SK-MEL-5 (cell line): ENCODE measurements around the gene ECPAS. TPM values are rescaled to one million over a fixed set of nuclear protein-coding genes. Genes with fewer than 3 reads are reported as not detected.

Experiments
- small RNA-seq, 2 experiments: library from RNA; depleted of rRNA; stranded (forward); fragments of <200 nt; gene quantifications; one replicate each; pipeline ENCODE3, GENCODE V24; 2014
- total RNA-seq: library from RNA; depleted of rRNA; stranded (reverse); fragments of >200 nt; shearing (Covaris generic); gene quantifications from 2 replicates; pipeline ENCODE4 v1.2.3, GENCODE V29; 2014; rRNA removed

The ECPAS gene
- total RNA-seq, 1 experiment from 2014 or later, result 54.1 TPM

Small RNA genes within 50 kb of the gene (small RNA-seq; reads per million reads assigned to genes)
- gene RNA5SP294, result 0 reads per million in 2 experiments

Other genes with a start within 250 kb of the ECPAS start
- gene OR2K2, start 154.2 kb downstream of the ECPAS start, total RNA-seq, result not detected in 2 replicates
- gene ZNF483, start 40.8 kb upstream of the ECPAS start, total RNA-seq, result 4.2 and 5.3 TPM in 2 replicates
- 28.8 and 29.2 TPM in 2 replicates for gene PTGR1, start 115.3 kb upstream of the ECPAS start, total RNA-seq
- gene DNAJC25, start 147.0 kb upstream of the ECPAS start, total RNA-seq, result 13.1 and 16.3 TPM in 2 replicates
- 96.2 and 107 TPM in 2 replicates for gene GNG10, start 177.2 kb upstream of the ECPAS start, total RNA-seq